ENCODE measurements around the gene SDCBP2. TPM values are rescaled to one million over a fixed set of nuclear protein-coding genes. Genes with fewer than 3 reads are reported as not detected.

SDCBP2 gene
- total and polyA plus RNA-seq, 2 of the 8 experiments (the other 6 are each of a cell fraction or from before 2014, with no cell fraction given): 4.2 to 6.7 TPM

GRCh38 chr20:1333462-1334369, 4.8 kb upstream of the SDCBP2 start:
- Histone ChIP-seq H2AK5ac (ENCODE audit: low read depth, low read length) (no peak overlapping the region), H3K23ac (ENCODE audit: insufficient read length) (no peak overlapping the region), H4K20me1 (replicated peaks in 1 of 2; ENCODE audit: control insufficient read depth in 1 of 2, insufficient read depth in 2 of 2, low read length in 2 of 2) (peaks cover 9 to 33% of the 10 kb centered on the region in 2 experiments), H3K56ac (replicated peaks; ENCODE audit: insufficient read length, low read depth, low read length) (no peak overlapping the region), H2BK5ac (ENCODE audit: low read depth, low read length) (no peak overlapping the region), H3K18ac (ENCODE audit: extremely low read depth, low read length) (no peak overlapping the region), H2BK20ac (ENCODE audit: low read length) (no peak overlapping the region), H3K9me3 (ENCODE audit: insufficient read depth in 2 of 2, low read depth in 1 of 2, low read length in 1 of 2) (no peaks in the 10 kb centered on the region), H2BK120ac (replicated peaks; ENCODE audit: low read depth, low read length) (no peak overlapping the region), H3K4me2 (ENCODE audit: insufficient read depth in 1 of 2, low read depth in 2 of 2, low read length in 2 of 2) (no peak overlapping the region), H2AFZ (ENCODE audit: low read length) (no peak overlapping the region), H2BK15ac (ENCODE audit: low read length) (no peak overlapping the region), H3K23me2 (ENCODE audit: low read depth, low read length) (no peaks in the 10 kb centered on the region), H2BK12ac (ENCODE audit: low read depth, low read length) (no peak overlapping the region), H3K9ac (replicated peaks in 1 of 4; ENCODE audit: extremely low read depth in 1 of 4, low read depth in 3 of 4, low read length in 3 of 4) (no peak overlapping the region), H3K14ac (ENCODE audit: insufficient read length) (no peak overlapping the region), H4K5ac (ENCODE audit: insufficient read length, low read depth, low read length) (no peak overlapping the region), H4K91ac (replicated peaks; ENCODE audit: insufficient read length, low read length) (no peak overlapping the region), H3K79me1 (ENCODE audit: low read depth, low read length) (peaks cover 17% of the 10 kb centered on the region), H3K27ac (ENCODE audit: low read depth, low read length) (no peak overlapping the region), H3K4ac (replicated peaks; ENCODE audit: insufficient read length, low read depth, low read length) (no peak overlapping the region), H3K4me3 (ENCODE audit: extremely low read depth in 1 of 4, insufficient read depth in 2 of 4, low read depth in 3 of 4, low read length in 4 of 4) (no peak overlapping the region), H3K36me3 (ENCODE audit: control insufficient read depth in 2 of 4, insufficient read depth in 4 of 4, low read length in 3 of 4) (peaks cover 0 to 3% (median 1%) of the 10 kb centered on the region in 4 experiments; a peak in 1 of 8 replicates), H3K4me1 (replicated peaks in 1 of 4; ENCODE audit: control insufficient read depth in 3 of 4, insufficient read depth in 4 of 4, low read length in 3 of 4) (peaks cover 0 to 2% (median 0%) of the 10 kb centered on the region in 4 experiments; a peak in 3 of 7 replicates), H4K8ac (ENCODE audit: extremely low read depth, insufficient read depth, low read length) (no peak overlapping the region), H3K79me2 (ENCODE audit: control insufficient read depth in 1 of 2, insufficient read depth in 2 of 2, low read length in 2 of 2) (peaks cover 3 to 20% of the 10 kb centered on the region in 2 experiments; a peak in 3 of 4 replicates), H3K27me3 (replicated peaks in 1 of 4; ENCODE audit: control insufficient read depth in 3 of 4, extremely low read depth in 1 of 4, insufficient read depth in 3 of 4, low read length in 3 of 4) (no peaks in the 10 kb centered on the region)
- no peak for TF ChIP-seq PHF8 (conservative IDR thresholded peaks at IDR 0.05; ENCODE audit: low read depth, low read length)
- no peak for FAIRE-seq
- WGBS, 2 experiments (ENCODE audit: extremely low coverage in 1 of 2, insufficient coverage in 1 of 2, insufficient read length in 1 of 2, insufficient replicate concordance in 2 of 2, low coverage in 1 of 2, low lambda C conversion rate in 2 of 2, missing lambda C conversion rate in 1 of 2): 93% methylated on average over 11 of the region's 11 CpGs; no CpG with 5 or more reads in 1 of the 2 experiments
- CTCF ChIA-PET (ENCODE audit: partially characterized antibody): interaction anchor here (0.8 to 2.3 kb wide), 6 partner anchors 9 to 102 kb away, joined by 3 to 13 read pairs (median 4); no protein-coding TSS in a partner anchor
- DNase-seq (ENCODE audit: low read depth in 1 of 2, low spot score in 2 of 2): peak in 1 of 2 experiments; percentile 33
- POLR2A ChIA-PET (ENCODE audit: partially characterized antibody): interaction anchor here (0.6 to 2.1 kb wide), 4 partner anchors 8 to 48 kb away, joined by 3 to 7 read pairs (median 5); no protein-coding TSS in a partner anchor

Measured in H1 (cell line).